Kidney epithelial cell (primary cell): Measurements from ENCODE around the gene POLR1D. TPM values are rescaled to one million over a fixed set of nuclear protein-coding genes. Genes with fewer than 3 reads are reported as not detected.
A peak's percentile ranks its signal among the peaks of the same experiment; 100 is the strongest.

Experiments used
- DNase-seq: peaks from one replicate; pipeline ENCODE4 v3.0.0-alpha.2; 2010; ENCODE audit warnings: low read depth
- H3K27me3 ChIP-seq: 2 replicates; pipeline ENCODE4 v1.6.0; 2011; ENCODE audit warnings: low read length; ENCODE audit not compliant: control insufficient read depth, insufficient read depth
- H3K36me3 ChIP-seq: 2 replicates; pipeline ENCODE4 v1.5.1; 2011; ENCODE audit warnings: low read length; ENCODE audit not compliant: control insufficient read depth, insufficient read depth
- H3K4me3 ChIP-seq: 2 replicates; pipeline ENCODE4 v1.5.1; 2011; ENCODE audit warnings: low read depth, mild to moderate bottlenecking, control low read depth, low read length
- total RNA-seq: library from RNA; depleted of rRNA; stranded (reverse); fragments of >200 nt; gene quantifications from 2 replicates; pipeline ENCODE4 v1.2.3, GENCODE V29; 2015
- TF ChIP-seq, protein P1 (sequence below): IDR thresholded peaks from 2 replicates; pipeline ENCODE4 v1.5.1; 2011; ENCODE audit warnings: mild to moderate bottlenecking, moderate library complexity, low read length, control low read depth, inconsistent platforms; ENCODE audit not compliant: insufficient read depth, poor library complexity, severe bottlenecking

Gene POLR1D
- total RNA-seq, 1 donor from 2014 or later: 149 TPM

DNA sequence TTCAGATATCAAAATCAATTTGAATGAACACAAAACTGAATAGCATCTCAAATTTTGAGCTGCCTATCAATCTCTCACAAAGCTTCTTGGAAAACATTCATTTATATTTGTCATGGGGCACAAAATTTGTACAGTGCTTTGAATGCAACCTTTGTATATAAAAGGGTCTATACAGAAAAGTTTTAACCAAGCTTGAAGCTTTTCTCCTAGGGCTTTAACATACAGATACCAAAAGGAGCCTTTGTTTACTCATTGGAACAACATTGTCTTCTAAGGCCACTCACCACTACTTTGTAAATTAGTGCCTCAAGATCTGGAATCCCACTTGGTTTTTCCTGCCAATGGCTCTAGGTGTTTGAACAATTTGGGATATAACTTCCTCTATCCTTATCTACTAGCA is 22.6 kb upstream of the POLR1D start:
- TF ChIP-seq, protein P1, sequence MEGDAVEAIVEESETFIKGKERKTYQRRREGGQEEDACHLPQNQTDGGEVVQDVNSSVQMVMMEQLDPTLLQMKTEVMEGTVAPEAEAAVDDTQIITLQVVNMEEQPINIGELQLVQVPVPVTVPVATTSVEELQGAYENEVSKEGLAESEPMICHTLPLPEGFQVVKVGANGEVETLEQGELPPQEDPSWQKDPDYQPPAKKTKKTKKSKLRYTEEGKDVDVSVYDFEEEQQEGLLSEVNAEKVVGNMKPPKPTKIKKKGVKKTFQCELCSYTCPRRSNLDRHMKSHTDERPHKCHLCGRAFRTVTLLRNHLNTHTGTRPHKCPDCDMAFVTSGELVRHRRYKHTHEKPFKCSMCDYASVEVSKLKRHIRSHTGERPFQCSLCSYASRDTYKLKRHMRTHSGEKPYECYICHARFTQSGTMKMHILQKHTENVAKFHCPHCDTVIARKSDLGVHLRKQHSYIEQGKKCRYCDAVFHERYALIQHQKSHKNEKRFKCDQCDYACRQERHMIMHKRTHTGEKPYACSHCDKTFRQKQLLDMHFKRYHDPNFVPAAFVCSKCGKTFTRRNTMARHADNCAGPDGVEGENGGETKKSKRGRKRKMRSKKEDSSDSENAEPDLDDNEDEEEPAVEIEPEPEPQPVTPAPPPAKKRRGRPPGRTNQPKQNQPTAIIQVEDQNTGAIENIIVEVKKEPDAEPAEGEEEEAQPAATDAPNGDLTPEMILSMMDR: no peak
- Histone ChIP-seq H3K4me3 (no peak overlapping the region), H3K27me3 (no peaks in the 10 kb centered on the region), H3K36me3 (no peaks in the 10 kb centered on the region)
- no peak for DNase-seq

DNA sequence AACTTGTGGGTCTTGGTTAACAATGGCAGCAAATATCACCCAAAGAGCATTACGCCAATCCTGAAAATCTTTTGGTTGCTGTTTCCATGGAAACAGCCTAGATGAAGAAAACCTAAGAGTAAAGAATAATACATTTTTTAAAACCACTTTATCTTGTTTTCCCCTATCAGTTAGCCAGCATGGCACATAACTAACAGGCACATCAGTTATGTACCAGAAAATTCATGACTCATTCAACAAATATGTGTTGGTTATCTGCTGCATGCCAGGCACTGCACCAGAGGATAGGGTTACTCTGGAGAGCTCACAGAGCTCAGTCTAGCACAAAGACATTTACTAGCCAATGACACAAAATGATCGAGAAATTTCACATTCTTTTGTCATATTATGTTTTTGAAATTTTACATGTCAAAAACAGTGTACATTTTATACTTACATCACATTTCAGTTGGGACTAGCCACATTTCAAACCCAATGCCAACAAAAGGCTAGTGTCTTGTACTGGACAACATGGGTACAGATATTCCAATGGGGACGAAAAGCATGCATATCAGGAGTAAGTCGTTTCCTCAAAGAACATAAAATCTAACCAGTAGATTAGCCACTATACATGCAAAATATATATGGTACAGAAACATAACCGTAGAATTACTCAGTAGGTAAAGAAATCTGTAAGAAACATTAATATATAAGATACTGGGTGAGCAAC is 21.7 kb upstream of the POLR1D start:
- no peak overlapping the region for H3K4me3 ChIP-seq
- no peaks in the 10 kb centered on the region for H3K36me3 ChIP-seq
- peak; percentile 56 for DNase-seq
- TF ChIP-seq, protein P1: no peak
- no peaks in the 10 kb centered on the region for H3K27me3 ChIP-seq

DNA sequence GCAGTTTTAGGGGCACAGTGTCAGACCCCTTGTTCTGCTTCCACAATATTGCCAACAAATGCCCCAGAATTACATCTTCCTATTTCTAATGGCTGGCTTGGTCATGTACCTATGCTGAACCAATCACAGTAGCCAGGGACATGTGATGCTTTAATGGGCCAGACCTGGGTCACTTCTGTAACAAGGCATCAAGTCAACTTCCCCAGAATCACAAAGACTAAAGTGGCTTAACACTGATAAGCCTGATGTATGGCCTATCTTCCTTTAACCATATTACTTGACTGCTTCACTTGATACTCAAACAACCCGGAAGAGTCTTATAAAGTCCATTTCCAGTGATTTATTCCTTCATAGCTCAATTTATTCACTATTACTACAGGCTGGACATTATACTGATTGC is 21.0 kb upstream of the POLR1D start:
- Histone ChIP-seq H3K36me3 (no peaks in the 10 kb centered on the region), H3K27me3 (no peaks in the 10 kb centered on the region), H3K4me3 (no peak overlapping the region)
- TF ChIP-seq, protein P1: no peak
- no peak for DNase-seq

DNA sequence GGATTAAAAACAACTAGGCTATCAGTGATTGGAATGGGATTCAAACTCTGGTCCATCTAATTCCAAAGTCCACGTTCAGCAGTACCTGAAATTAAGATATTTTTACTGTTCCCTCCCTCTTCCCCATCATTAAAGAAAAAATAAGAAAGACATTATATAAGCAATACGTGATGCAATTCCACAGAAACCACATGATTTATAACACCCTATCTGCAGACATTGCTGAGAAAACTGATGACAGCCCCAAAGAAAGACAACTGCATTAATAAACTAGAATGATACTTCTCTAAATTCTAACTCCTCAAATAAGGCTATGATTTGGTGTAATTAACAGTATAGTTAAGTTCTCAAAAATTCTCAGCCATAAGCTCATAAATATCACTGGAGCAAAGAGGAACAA is 20.5 kb upstream of the POLR1D start:
- DNase-seq: no peak
- TF ChIP-seq, protein P1: no peak
- Histone ChIP-seq H3K36me3 (no peaks in the 10 kb centered on the region), H3K27me3 (no peaks in the 10 kb centered on the region), H3K4me3 (no peak overlapping the region)

DNA sequence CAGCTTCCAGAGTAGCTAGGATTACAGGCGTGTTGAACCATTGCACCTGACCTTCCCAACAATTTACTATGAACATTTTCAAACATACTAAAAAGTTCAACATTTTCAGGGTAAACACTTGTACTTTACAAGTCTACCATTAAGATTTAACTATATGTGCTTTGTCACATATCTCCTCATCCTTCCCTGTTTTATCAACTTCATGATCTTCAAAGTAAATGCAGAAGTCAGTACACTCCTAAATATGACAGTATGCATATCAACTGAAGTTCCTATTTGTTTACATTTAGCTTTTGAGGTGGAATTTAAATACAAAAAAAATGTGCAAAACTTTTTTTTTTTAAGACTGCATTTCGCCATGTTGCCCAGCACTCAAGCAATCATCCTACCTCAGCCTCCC is 19.9 kb upstream of the POLR1D start:
- TF ChIP-seq, protein P1: no peak
- Histone ChIP-seq H3K36me3 (no peaks in the 10 kb centered on the region), H3K4me3 (no peak overlapping the region), H3K27me3 (no peaks in the 10 kb centered on the region)
- no peak for DNase-seq

DNA sequence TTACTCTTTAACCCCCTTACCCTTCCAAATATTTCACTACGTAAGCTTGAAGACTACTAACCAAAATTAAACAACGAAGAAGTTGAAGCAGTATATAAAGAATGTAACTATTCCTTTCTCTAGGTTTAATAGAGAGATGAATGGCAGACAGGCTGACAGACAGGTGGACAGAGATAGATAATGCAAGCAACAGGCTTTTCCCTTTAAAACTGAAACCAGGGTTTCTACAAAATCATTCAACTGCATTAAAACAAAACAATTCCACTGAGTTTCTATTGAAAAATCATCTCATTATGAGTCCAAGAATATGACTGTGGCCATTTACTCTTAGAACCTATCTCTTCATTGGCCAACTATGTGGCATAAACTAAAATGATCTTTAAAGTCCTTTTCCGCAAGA is 16.6 kb upstream of the POLR1D start:
- no peak for DNase-seq
- no peaks in the 10 kb centered on the region for H3K36me3 ChIP-seq
- no peaks in the 10 kb centered on the region for H3K27me3 ChIP-seq
- H3K4me3 ChIP-seq: no peak overlapping the region
- TF ChIP-seq, protein P1: no peak
